NB4 (cell line): ENCODE data around the gene KLLN.

Source experiments
- DNase-seq: peaks from one replicate; pipeline ENCODE4 v3.0.0; 2010; ENCODE audit warnings: low read depth
- H3K4me3 ChIP-seq: one replicate; pipeline ENCODE4 v1.5.1; 2011; ENCODE audit warnings: mild to moderate bottlenecking, low read depth, low read length, moderate library complexity
- CTCF ChIP-seq: IDR thresholded peaks from one replicate; pipeline ENCODE4 v1.5.1; 2012; ENCODE audit warnings: low read depth, low read length
- MAX ChIP-seq: IDR thresholded peaks from 2 replicates; pipeline ENCODE4 v1.6.1; 2011; ENCODE audit warnings: low read depth, low read length
- MYC ChIP-seq: IDR thresholded peaks from 2 replicates; pipeline ENCODE4 v1.6.1; 2011; ENCODE audit warnings: low read depth, low read length
- POLR2A ChIP-seq: IDR thresholded peaks from 2 replicates; pipeline ENCODE4 v1.6.1; 2011; ENCODE audit warnings: mild to moderate bottlenecking; ENCODE audit not compliant: insufficient read length; ENCODE audit errors: extremely low read depth

The KLLN gene

GRCh38 chr10:87865241-87865881 is 2.0 kb upstream of the KLLN start:
- H3K4me3 ChIP-seq, result peak overlapping the region; percentile 77
- DNase-seq, result no peak
- no peak for TF ChIP-seq MAX
- TF ChIP-seq CTCF, result no peak
- TF ChIP-seq MYC, result no peak
- no peak for TF ChIP-seq POLR2A

- peak overlapping the region; percentile 77 for H3K4me3 ChIP-seq
- TF ChIP-seq POLR2A (no peak), CTCF (no peak), MAX (no peak), MYC (no peak)
- peak; percentile 56 for DNase-seq
Measured at GRCh38 chr10:87864496-87865059, 1.2 kb upstream of the KLLN start.

- peak overlapping the region; percentile 77 for H3K4me3 ChIP-seq
- DNase-seq, result peak; percentile 67
Measured at GRCh38 chr10:87863951-87864495, 690 bp upstream of the KLLN start.

- DNase-seq, result no peak
Measured at GRCh38 chr10:87862679-87863052, 667 bp downstream of the KLLN start.

GRCh38 chr10:87861953-87862678 is 1.2 kb downstream of the KLLN start:
- peak; percentile 99 for DNase-seq
- TF ChIP-seq POLR2A (peak; percentile 83), MYC (peak; percentile 97), MAX (peak; percentile 94), CTCF (no peak)
- H3K4me3 ChIP-seq, result peak overlapping the region; percentile 92

More at GRCh38 chr10:87862679-87863052, 667 bp downstream of the KLLN start:
- H3K4me3 ChIP-seq, result peak overlapping the region; percentile 92
- TF ChIP-seq MAX (no peak), MYC (no peak), POLR2A (no peak), CTCF (no peak)

GRCh38 chr10:87861566-87861952 is 1.8 kb downstream of the KLLN start:
- peak overlapping the region; percentile 92 for H3K4me3 ChIP-seq
- DNase-seq, result peak; percentile 96
- peak; percentile 41; the same call in 1 of the 2 replicates for TF ChIP-seq MYC
- TF ChIP-seq MAX, result no peak
- TF ChIP-seq CTCF, result peak; percentile 30
